Ascending aorta (tissue), 2 donors: ENCODE data around the gene KRTAP10-2. TPM values are rescaled to one million over a fixed set of nuclear protein-coding genes. Genes with fewer than 3 reads are reported as not detected.
A peak's percentile ranks its signal among the peaks of the same experiment; 100 is the strongest.

Experiments used
- DNase-seq, 2 donors: peaks; one replicate each; pipeline ENCODE4 v3.0.0-alpha.2; 2019; ENCODE audit warnings: low spot score in 2 of 2
- H3K27ac ChIP-seq, 2 donors: fragments of 200-600 bp; sonication (generic); one replicate each; pipeline ENCODE4 v1.5.1; 2016 to 2017; ENCODE audit warnings: mild to moderate bottlenecking in 1 of 2
- H3K27me3 ChIP-seq: fragments of 200-600 bp; sonication (generic); one replicate; pipeline ENCODE4 v1.5.1; 2017
- H3K36me3 ChIP-seq, 2 donors: fragments of 200-600 bp; sonication (generic); one replicate each; pipeline ENCODE4 v1.5.1; 2016
- H3K4me1 ChIP-seq, 2 donors: fragments of 200-600 bp; sonication (generic); one replicate each; pipeline ENCODE4 v1.5.1; 2016 to 2017; ENCODE audit warnings: mild to moderate bottlenecking in 1 of 2
- H3K4me3 ChIP-seq, 2 donors: fragments of 200-600 bp; sonication (generic); one replicate each; pipeline ENCODE4 v1.5.1; 2016 to 2017; ENCODE audit warnings: mild to moderate bottlenecking in 1 of 2
- H3K9me3 ChIP-seq, 2 donors: fragments of 200-600 bp; sonication (generic); one replicate each; pipeline ENCODE4 v1.5.1; 2016
- CTCF ChIP-seq, 3 experiments: fragments of 200-600 bp in 2 of 3; fragments of 450-650 bp in 1 of 3; sonication (generic) in 2 of 3; IDR thresholded peaks; one replicate each; pipeline ENCODE4 v1.5.1; 2016 to 2019; ENCODE audit warnings: antibody characterized with exemption in 3 of 3, mild to moderate bottlenecking in 1 of 3, moderate library complexity in 1 of 3
- intact Hi-C: fragments of 100-400 bp; cut with DNase I; formaldehyde crosslinking; loops from one replicate; pipeline ENCODE4 v1.15.1; 2023
- total RNA-seq: library from RNA; depleted of rRNA; stranded (reverse); fragments of >200 nt; gene quantifications from one replicate; pipeline ENCODE4 v1.1.0, GENCODE V29; 2016

Gene KRTAP10-2
- total RNA-seq, 1 donor from 2014 or later, result not detected

GRCh38 chr21:44511938-44512275 lies 39.4 kb downstream of the KRTAP10-2 start:
- no peak overlapping the region for H3K4me3 ChIP-seq
- no peaks in the 10 kb centered on the region for H3K27me3 ChIP-seq
- H3K9me3 ChIP-seq, result no peaks in the 10 kb centered on the region
- no peaks in the 10 kb centered on the region for H3K4me1 ChIP-seq
- TF ChIP-seq CTCF (IDR thresholded peaks at IDR 0.05), result no peak
- intact Hi-C loops, result no loop called here
- H3K27ac ChIP-seq, result no peak overlapping the region
- H3K36me3 ChIP-seq, result no peaks in the 10 kb centered on the region
- DNase-seq, result no peak

- no peak for TF ChIP-seq CTCF (IDR thresholded peaks at IDR 0.05)
- Histone ChIP-seq H3K9me3 (no peaks in the 10 kb centered on the region), H3K4me3 (no peak overlapping the region), H3K27me3 (no peaks in the 10 kb centered on the region), H3K36me3 (no peaks in the 10 kb centered on the region), H3K27ac (no peak overlapping the region), H3K4me1 (no peaks in the 10 kb centered on the region)
- no peak for DNase-seq
- intact Hi-C loops, result no loop called here
Observed at GRCh38 chr21:44511219-44511937, 39.9 kb downstream of the KRTAP10-2 start.

GRCh38 chr21:44510508-44511218 lies 40.6 kb downstream of the KRTAP10-2 start:
- H3K27ac ChIP-seq, result no peak overlapping the region
- no peaks in the 10 kb centered on the region for H3K4me1 ChIP-seq
- no peak overlapping the region for H3K4me3 ChIP-seq
- TF ChIP-seq CTCF (IDR thresholded peaks at IDR 0.05), result peak in 2 of 3 experiments; percentile 55 to 62
- DNase-seq, result no peak
- no peaks in the 10 kb centered on the region for H3K9me3 ChIP-seq
- intact Hi-C loops, result no loop called here
- H3K36me3 ChIP-seq, result no peaks in the 10 kb centered on the region
- H3K27me3 ChIP-seq, result no peaks in the 10 kb centered on the region

- Histone ChIP-seq H3K27ac (no peak overlapping the region), H3K9me3 (no peaks in the 10 kb centered on the region), H3K4me3 (no peak overlapping the region), H3K4me1 (no peaks in the 10 kb centered on the region), H3K27me3 (no peaks in the 10 kb centered on the region), H3K36me3 (no peaks in the 10 kb centered on the region)
- DNase-seq, result no peak
- TF ChIP-seq CTCF (IDR thresholded peaks at IDR 0.05), result no peak
- intact Hi-C loops, result no loop called here
Observed at GRCh38 chr21:44510109-44510507, 41.2 kb downstream of the KRTAP10-2 start.

- no peaks in the 10 kb centered on the region for H3K36me3 ChIP-seq
- no peak overlapping the region for H3K27ac ChIP-seq
- H3K9me3 ChIP-seq, result no peaks in the 10 kb centered on the region
- H3K4me3 ChIP-seq, result no peak overlapping the region
- intact Hi-C loops, result no loop called here
- H3K27me3 ChIP-seq, result no peaks in the 10 kb centered on the region
- no peaks in the 10 kb centered on the region for H3K4me1 ChIP-seq
- no peak for DNase-seq
- TF ChIP-seq CTCF (IDR thresholded peaks at IDR 0.05), result no peak
Observed at GRCh38 chr21:44509539-44509938, 41.8 kb downstream of the KRTAP10-2 start.
